Naive B cell (primary cell): Measurements from ENCODE around the gene NAE1. TPM values are rescaled to one million over a fixed set of nuclear protein-coding genes. Genes with fewer than 3 reads are reported as not detected.

Experiments used
- ATAC-seq, 2 donors: fragments of 150-1000 bp; cut with Tn5 transposase; 2 replicates each; pipeline ENCODE4 v1.10.0; 2021; ENCODE audit warnings: low read depth in 2 of 2, mild to moderate bottlenecking in 2 of 2, moderate library complexity in 2 of 2
- DNase-seq: peaks from one replicate; pipeline ENCODE4 v3.0.0; 2022
- H3K27ac Mint-ChIP-seq, 6 donors: one replicate each; pipeline ENCODE4 v1.8.0; 2020 to 2022; ENCODE audit warnings: mild to moderate bottlenecking in 6 of 6, mixed read lengths in 6 of 6, moderate library complexity in 5 of 6, inconsistent platforms in 2 of 6
- H3K27me3 Mint-ChIP-seq, 3 donors: one replicate each; pipeline ENCODE4 v1.8.0; 2021 to 2022; ENCODE audit warnings: mixed read lengths in 3 of 3, mild to moderate bottlenecking in 1 of 3
- H3K36me3 Mint-ChIP-seq, 2 donors: one replicate each; pipeline ENCODE4 v1.8.0; 2020 to 2022; ENCODE audit warnings: mixed read lengths in 2 of 2, inconsistent platforms in 1 of 2, mild to moderate bottlenecking in 1 of 2
- H3K4me1 Mint-ChIP-seq, 3 donors: one replicate each; pipeline ENCODE4 v1.8.0; 2020 to 2022; ENCODE audit warnings: mixed read lengths in 3 of 3, inconsistent platforms in 1 of 3, mild to moderate bottlenecking in 1 of 3, moderate library complexity in 1 of 3
- H3K4me3 Mint-ChIP-seq, 8 donors: one replicate each; pipeline ENCODE4 v1.8.0; 2020 to 2022; ENCODE audit warnings: mild to moderate bottlenecking in 8 of 8, mixed read lengths in 8 of 8, moderate library complexity in 8 of 8, inconsistent platforms in 2 of 8
- H3K9me3 Mint-ChIP-seq, 7 donors: one replicate each; pipeline ENCODE4 v1.8.0; 2020 to 2022; ENCODE audit warnings: mixed read lengths in 7 of 7, mild to moderate bottlenecking in 5 of 7, inconsistent platforms in 2 of 7, moderate library complexity in 1 of 7
- polyA plus RNA-seq, 6 donors: library from polyadenylated mRNA; unstranded; fragments of 300-500 nt; fragmentation: Illumina TruSeq; gene quantifications; one replicate each; pipeline ENCODE4 v1.2.3, GENCODE V29; 2021; ENCODE audit warnings: low read depth in 6 of 6

The NAE1 gene
- polyA plus RNA-seq, 6 donors from 2014 or later, result 46.7 to 87.4 (median 54.6) TPM

DNA sequence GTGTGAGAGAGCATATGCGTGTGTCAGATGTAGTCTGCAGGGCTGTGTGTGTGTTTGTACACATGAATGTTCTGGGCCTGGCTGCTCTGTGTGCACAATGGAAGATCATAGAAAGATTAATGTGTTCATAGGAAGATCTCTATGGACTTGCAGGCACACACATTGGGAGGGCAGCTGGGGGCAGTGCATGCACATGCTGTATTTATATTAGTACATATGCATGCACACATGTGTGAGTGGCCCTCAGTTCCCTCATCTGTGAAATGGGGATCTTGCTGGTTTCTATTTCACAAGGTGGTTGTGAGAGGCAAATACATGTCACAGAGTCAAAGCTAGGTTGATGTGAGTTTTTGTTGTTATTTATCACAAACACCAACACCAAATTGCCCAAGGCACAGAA lies 15.5 kb upstream of the NAE1 start:
- Mint-ChIP-seq H3K27me3 (peaks cover 27 to 66% (median 65%) of the 10 kb centered on the region in 3 donors), H3K9me3 (no peaks in the 10 kb centered on the region), H3K4me3 (peak overlapping the region in 3 of 8 donors; percentile 41 to 75 (median 64)), H3K36me3 (peaks cover 0 to 7% of the 10 kb centered on the region in 2 donors), H3K4me1 (peaks cover 11 to 19% (median 16%) of the 10 kb centered on the region in 3 donors), H3K27ac (no peak overlapping the region)
- no peak for ATAC-seq
- no peak for DNase-seq

DNA sequence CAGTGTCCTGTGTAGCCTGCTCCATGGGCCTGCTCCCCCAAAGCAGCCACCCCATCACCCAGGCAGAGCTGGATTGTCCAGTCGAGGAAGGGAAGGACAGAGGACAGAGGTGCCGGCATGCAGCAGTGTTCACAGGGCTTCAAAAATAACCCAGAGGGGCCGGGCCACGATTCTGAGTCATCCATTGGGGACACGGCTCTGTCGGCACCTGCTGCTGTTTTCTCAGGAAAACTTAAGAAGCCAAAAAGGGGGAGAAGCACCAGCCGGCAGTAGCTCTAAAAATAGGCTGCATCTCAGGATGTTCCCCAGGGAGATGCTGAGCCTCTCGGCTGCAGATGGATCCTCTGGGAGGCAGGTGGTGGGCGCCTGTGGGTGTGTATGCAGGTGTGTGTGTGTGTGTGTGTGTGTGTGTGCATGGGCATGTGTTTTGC lies 15.0 kb upstream of the NAE1 start:
- Mint-ChIP-seq H3K27ac (no peak overlapping the region), H3K36me3 (peaks cover 0 to 7% of the 10 kb centered on the region in 2 donors), H3K27me3 (peaks cover 27 to 62% (median 61%) of the 10 kb centered on the region in 3 donors), H3K9me3 (no peaks in the 10 kb centered on the region), H3K4me1 (peaks cover 9 to 19% (median 16%) of the 10 kb centered on the region in 3 donors), H3K4me3 (peak overlapping the region in 4 of 8 donors; percentile 44 to 86 (median 60))
- ATAC-seq (no peak), DNase-seq (no peak)

DNA sequence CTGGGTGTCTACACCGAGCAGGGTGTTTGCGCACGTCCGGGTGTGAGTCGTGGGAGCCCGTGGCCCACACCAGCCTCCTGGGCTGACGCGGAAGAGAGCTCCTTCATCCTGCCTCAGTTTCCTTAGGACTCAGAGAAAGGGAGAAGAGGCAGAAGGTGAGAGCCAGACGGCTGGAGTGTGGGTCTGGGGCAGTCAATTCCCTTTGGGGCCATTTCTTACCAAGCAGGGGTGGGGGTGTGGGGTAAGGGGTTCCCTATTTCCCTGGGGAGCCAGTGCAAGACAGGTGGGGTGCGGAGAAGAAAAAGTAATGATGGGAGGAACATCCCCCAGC lies 14.3 kb upstream of the NAE1 start:
- H3K27ac Mint-ChIP-seq, result no peak overlapping the region
- H3K4me3 Mint-ChIP-seq, result peak overlapping the region in 6 of 8 donors; percentile 49 to 86 (median 56)
- peaks cover 8 to 19% (median 16%) of the 10 kb centered on the region in 3 donors for H3K4me1 Mint-ChIP-seq
- DNase-seq (no peak), ATAC-seq (peak in 1 of 2 donors; percentile 16)
- peaks cover 0 to 7% of the 10 kb centered on the region in 2 donors for H3K36me3 Mint-ChIP-seq
- H3K27me3 Mint-ChIP-seq, result peaks cover 28 to 62% (median 57%) of the 10 kb centered on the region in 3 donors
- H3K9me3 Mint-ChIP-seq, result no peaks in the 10 kb centered on the region

DNA sequence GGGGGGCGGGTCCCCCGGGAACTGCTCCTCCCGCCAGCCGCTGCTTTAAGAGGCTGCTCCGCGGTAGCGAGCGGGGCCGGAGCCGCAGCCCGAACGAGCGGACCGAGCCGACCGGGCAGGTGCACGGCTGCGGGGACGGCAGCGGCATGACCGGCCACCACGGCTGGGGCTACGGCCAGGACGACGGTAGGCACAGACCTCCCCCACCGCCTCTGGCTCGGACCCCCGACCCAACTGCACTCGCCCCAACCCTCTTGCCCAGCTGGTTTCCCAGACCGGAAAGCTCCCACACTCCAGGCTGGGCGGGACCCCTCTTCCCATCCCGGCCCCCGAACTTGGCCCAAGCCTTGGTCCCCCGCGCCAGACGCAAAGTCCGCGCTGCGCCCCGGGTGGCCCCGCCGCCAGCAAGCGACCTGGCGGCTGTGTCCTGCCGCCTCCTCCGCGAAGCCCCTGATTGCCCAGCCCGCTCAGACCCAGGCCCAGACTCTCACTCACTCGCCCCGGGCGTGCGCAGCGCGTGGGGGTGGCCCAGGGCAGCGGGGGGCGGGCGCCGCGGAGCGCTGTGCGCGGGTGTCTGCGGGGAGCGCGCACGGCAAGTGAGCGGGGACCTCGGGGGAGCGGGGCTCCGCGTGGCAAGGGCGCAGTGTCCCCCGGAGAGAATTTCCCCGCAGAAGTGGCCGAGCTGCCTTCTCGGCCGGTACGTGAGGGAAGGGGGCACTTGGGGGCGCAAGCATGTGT lies 13.7 kb upstream of the NAE1 start, which contains the start of gene CA7:
TSS of gene CA7 (plus strand) at position 73 of the 738 bp plus-strand sequence. CDS start at position 147, 74 bp downstream.
- H3K4me3 Mint-ChIP-seq, result peak within 1 kb of the TSS in 7 of 8 donors; percentile 73 to 86 (median 80)
- DNase-seq, result no peak
- H3K36me3 Mint-ChIP-seq, result peaks cover 0 to 7% of the 10 kb centered on the region in 2 donors
- H3K9me3 Mint-ChIP-seq, result no peaks in the 10 kb centered on the region
- peak in 1 of 2 donors; percentile 52 for ATAC-seq
- peaks cover 8 to 19% (median 16%) of the 10 kb centered on the region in 3 donors for H3K4me1 Mint-ChIP-seq
- peak within 1 kb of the TSS in 1 of 6 donors; percentile 16 for H3K27ac Mint-ChIP-seq
- H3K27me3 Mint-ChIP-seq, result peaks cover 33 to 62% (median 57%) of the 10 kb centered on the region in 3 donors

DNA sequence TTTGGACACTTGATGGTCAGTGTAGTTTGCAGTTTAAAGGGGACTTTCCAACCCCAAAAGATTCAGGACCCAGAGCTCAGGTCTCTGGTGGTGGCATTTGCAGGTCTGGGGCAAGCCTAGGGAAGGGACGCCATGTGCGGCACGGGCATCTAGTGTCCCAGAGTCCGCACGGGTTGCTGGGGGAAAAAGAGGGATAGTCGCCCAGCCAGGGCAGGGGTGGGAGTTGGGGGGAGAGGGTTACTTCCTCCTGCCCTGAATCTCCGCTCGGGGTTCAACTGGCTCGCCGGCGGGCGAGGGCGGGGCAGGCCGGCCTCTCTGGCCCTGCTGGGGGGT lies 13.2 kb upstream of the NAE1 start:
- Mint-ChIP-seq H3K4me3 (peak overlapping the region in 6 of 8 donors; percentile 75 to 82 (median 80)), H3K27me3 (peaks cover 37 to 59% (median 57%) of the 10 kb centered on the region in 3 donors), H3K9me3 (no peaks in the 10 kb centered on the region), H3K27ac (no peak overlapping the region), H3K36me3 (peaks cover 0 to 7% of the 10 kb centered on the region in 2 donors), H3K4me1 (peaks cover 8 to 19% (median 16%) of the 10 kb centered on the region in 3 donors)
- no peak for ATAC-seq
- no peak for DNase-seq

DNA sequence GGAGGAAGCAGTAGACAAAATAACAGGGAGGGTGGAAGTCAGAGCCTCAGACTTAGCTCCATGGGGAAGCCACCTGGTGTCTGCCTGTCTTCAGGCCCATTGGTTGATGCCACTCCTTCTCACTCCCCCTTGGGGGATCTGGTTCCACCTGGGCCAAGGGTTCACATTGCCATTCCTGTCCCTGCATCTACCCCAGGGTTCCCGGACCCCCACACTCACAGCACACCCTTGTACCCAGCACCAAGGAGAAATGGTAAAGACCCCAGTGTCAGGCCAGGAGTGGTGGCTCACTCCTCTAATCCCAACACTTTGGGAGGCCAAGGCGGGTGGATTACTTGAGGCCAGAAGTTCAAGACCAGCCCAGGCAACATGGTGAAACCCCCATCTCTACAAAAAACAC lies 12.4 kb upstream of the NAE1 start:
- Mint-ChIP-seq H3K27me3 (peaks cover 37 to 59% (median 57%) of the 10 kb centered on the region in 3 donors), H3K36me3 (peaks cover 0 to 7% of the 10 kb centered on the region in 2 donors), H3K4me3 (peak overlapping the region in 5 of 8 donors; percentile 12 to 82 (median 66))

DNA sequence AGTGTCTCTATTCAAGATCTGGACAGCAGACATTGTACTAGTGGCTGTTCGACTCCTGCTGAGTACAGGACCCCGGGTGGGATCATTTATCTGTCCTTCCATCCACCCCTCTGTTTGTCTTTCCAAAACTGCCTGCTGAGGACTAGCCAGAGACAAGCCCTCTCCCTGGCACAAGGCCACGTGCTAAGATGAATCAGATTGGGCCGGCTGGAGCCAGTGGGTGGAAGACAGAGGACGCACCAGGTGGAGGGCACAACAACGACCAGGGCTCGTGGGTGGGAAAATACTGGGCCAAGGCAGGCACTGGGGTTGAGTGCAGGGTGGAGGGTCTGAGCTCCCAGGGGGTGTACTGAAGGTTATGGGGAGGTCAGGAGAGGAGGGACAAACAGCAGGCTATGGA lies 12.0 kb upstream of the NAE1 start:
- no peak overlapping the region for H3K27ac Mint-ChIP-seq
- no peak for ATAC-seq
- H3K9me3 Mint-ChIP-seq, result peaks cover 0 to 2% (median 0%) of the 10 kb centered on the region in 7 donors
- DNase-seq, result no peak
- H3K4me3 Mint-ChIP-seq, result peak overlapping the region in 1 of 8 donors; percentile 82
- H3K4me1 Mint-ChIP-seq, result peaks cover 8 to 19% (median 16%) of the 10 kb centered on the region in 3 donors
- H3K27me3 Mint-ChIP-seq, result peaks cover 37 to 57% (median 55%) of the 10 kb centered on the region in 3 donors
- peaks cover 0 to 7% of the 10 kb centered on the region in 2 donors for H3K36me3 Mint-ChIP-seq

More for the DNA sequence above, 12.4 kb upstream of the NAE1 start:
- Mint-ChIP-seq H3K9me3 (peaks cover 0 to 2% (median 0%) of the 10 kb centered on the region in 7 donors), H3K4me1 (peaks cover 8 to 19% (median 16%) of the 10 kb centered on the region in 3 donors), H3K27ac (no peak overlapping the region)
- DNase-seq (no peak), ATAC-seq (no peak)

DNA sequence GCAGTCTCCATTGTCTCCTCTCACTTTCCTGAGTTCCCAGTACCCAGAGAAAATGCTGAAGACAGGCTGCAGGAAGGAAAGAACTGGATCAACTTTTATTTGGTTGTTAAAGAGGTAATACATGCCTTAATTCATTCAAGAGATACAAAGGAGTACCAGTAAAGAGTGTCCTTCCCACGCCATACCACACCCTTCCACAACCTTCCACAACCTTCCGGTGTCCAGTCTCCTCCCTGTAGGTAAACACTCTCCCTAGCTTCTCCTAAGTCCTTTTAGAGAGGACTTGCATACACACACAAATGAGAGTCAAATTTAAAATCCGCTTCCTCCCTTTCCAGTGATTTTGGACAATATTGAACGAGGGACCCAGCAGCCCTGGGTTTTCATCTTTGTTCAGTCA lies 10.6 kb upstream of the NAE1 start:
- ATAC-seq, result no peak
- peaks cover 36 to 47% (median 42%) of the 10 kb centered on the region in 3 donors for H3K27me3 Mint-ChIP-seq
- peaks cover 0 to 3% (median 0%) of the 10 kb centered on the region in 7 donors for H3K9me3 Mint-ChIP-seq
- H3K4me3 Mint-ChIP-seq, result no peak overlapping the region
- H3K36me3 Mint-ChIP-seq, result peaks cover 0 to 7% of the 10 kb centered on the region in 2 donors
- no peak for DNase-seq
- H3K4me1 Mint-ChIP-seq, result peaks cover 8 to 19% (median 16%) of the 10 kb centered on the region in 3 donors
- no peak overlapping the region for H3K27ac Mint-ChIP-seq

DNA sequence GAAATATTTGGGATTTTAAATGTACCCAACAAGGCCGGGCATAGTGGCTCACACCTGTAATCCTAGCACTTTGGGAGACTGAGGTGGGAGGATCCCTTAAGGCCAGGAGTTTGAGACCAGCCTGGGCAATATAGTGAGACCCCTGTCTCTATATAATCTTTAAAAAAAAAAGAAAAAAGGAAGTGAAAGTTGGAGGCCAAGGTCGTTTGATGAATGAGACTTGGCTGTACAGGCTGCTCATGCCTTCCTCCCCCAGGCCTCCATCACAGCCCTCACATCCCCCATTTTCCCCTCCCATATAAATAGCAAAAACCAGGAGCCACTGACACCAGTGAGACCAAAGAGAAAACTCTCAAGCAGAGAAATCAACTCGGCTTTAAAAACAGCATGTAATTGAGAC lies 10.1 kb upstream of the NAE1 start:
- DNase-seq (no peak), ATAC-seq (peak in 1 of 2 donors; percentile 46)
- peaks cover 8 to 19% (median 16%) of the 10 kb centered on the region in 3 donors for H3K4me1 Mint-ChIP-seq
- peaks cover 0 to 7% of the 10 kb centered on the region in 2 donors for H3K36me3 Mint-ChIP-seq
- no peak overlapping the region for H3K4me3 Mint-ChIP-seq
- H3K27me3 Mint-ChIP-seq, result peaks cover 33 to 42% (median 37%) of the 10 kb centered on the region in 3 donors
- peaks cover 0 to 3% (median 0%) of the 10 kb centered on the region in 7 donors for H3K9me3 Mint-ChIP-seq
- H3K27ac Mint-ChIP-seq, result no peak overlapping the region

DNA sequence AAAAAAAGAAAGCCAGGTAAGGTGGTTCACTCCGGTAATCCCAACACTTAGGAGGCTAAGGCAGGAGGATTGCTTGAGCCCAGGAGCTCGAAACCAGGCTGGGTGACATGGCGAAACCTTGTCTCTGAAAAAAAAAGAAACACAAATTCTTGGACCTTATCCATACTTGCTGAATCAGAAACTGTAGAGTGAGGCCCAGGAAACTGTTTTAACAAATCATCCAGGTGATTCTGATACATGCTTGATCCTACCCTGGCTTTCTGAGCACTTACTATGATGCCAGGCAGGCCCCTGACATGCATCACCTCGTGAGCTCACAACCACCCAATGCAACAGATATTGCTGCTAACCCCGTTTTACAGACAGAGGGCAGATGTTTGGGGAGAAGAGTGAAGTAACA lies 4.0 kb upstream of the NAE1 start:
- Mint-ChIP-seq H3K4me3 (peak overlapping the region in 1 of 8 donors; percentile 63), H3K27ac (no peak overlapping the region), H3K36me3 (no peaks in the 10 kb centered on the region), H3K9me3 (peaks cover 0 to 3% (median 0%) of the 10 kb centered on the region in 7 donors), H3K4me1 (peaks cover 0 to 4% (median under 1%) of the 10 kb centered on the region in 3 donors), H3K27me3 (peaks cover 9 to 14% (median 13%) of the 10 kb centered on the region in 3 donors)
- ATAC-seq (no peak), DNase-seq (no peak)

DNA sequence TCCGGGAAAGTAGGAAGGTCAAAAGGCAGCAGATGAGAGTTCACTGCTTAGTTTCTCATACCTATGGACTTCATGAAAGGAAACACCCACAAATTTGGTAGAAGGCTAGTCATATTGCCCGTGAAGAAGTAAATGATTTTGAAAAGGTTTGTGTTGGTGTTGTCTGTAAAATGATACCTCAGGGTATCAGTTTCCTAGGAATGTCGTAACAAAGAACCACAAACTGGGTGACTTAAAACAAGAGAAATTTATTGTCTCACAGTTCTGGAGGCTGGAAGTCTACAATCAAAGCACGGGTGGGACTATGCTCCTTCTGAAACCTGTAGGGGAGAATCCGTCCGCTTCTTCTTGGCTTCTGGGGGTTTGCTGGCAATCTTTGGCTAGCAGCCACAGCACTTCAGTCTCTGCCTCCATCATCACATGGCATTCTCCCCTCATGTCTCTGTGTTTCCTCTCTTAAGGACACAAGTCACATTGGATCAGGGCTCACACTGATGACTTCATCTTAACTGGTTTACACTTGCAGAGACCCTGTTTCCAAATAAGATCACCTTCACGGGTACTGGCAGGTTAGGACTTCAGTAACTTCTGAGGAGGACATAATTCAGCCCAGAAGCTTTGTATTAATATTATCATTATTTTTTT lies 2.0 kb upstream of the NAE1 start:
- no peak for ATAC-seq
- peaks cover 0 to 8% (median 5%) of the 10 kb centered on the region in 3 donors for H3K27me3 Mint-ChIP-seq
- peaks cover 2 to 24% (median 20%) of the 10 kb centered on the region in 3 donors for H3K4me1 Mint-ChIP-seq
- H3K4me3 Mint-ChIP-seq, result peak overlapping the region in 1 of 8 donors; percentile 91
- H3K9me3 Mint-ChIP-seq, result peaks cover 0 to 1% (median 0%) of the 10 kb centered on the region in 7 donors
- H3K27ac Mint-ChIP-seq, result no peak overlapping the region
- no peaks in the 10 kb centered on the region for H3K36me3 Mint-ChIP-seq
- no peak for DNase-seq

DNA sequence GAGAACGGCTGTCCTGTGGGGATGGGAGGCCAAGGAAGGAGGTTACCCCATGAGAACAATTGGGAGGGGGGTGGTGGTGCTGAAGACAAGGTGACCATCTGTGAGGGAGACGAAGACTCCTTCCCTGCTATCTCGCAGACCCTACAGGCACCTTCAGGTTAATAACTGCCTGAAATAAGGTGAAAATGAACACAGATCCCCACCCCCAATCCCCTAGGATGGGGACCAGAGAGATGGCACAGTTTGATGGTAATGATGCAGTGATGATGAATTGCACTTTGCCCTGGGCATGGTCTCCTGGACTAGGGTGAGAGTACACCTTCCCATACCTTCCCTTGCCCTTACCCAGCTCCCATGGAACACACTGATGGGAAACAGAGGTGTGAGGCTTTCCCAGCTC lies 1.4 kb upstream of the NAE1 start:
- H3K27ac Mint-ChIP-seq, result peak overlapping the region in 1 of 6 donors; percentile 11
- DNase-seq (no peak), ATAC-seq (no peak)
- no peaks in the 10 kb centered on the region for H3K36me3 Mint-ChIP-seq
- no peaks in the 10 kb centered on the region for H3K9me3 Mint-ChIP-seq
- H3K4me1 Mint-ChIP-seq, result peaks cover 5 to 29% (median 22%) of the 10 kb centered on the region in 3 donors
- H3K27me3 Mint-ChIP-seq, result peaks cover 0 to 8% (median 5%) of the 10 kb centered on the region in 3 donors
- H3K4me3 Mint-ChIP-seq, result peak overlapping the region in 3 of 8 donors; percentile 2 to 91 (median 23)

DNA sequence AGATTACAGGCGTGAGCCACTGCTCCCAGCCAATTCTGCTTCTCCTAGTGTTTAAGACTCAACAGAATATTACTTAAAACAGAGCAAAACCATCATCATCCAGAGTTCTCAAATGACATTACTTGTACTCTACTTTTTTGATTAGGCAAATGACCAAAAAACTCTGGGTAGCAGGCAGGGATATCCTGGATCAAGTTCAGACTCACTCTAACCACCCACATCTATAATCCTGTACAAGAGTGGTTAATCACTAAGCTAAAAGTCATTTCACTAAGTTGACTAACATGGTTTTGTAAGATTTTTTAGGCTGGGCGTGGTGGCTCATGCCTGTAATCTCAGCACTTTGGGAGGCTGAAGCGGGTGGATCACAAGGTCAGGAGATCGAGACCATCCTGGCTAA lies 6.8 kb downstream of the NAE1 start:
- H3K4me1 Mint-ChIP-seq, result peaks cover 9 to 22% (median 17%) of the 10 kb centered on the region in 3 donors
- peak overlapping the region in 1 of 6 donors; percentile 60 for H3K27ac Mint-ChIP-seq
- no peaks in the 10 kb centered on the region for H3K27me3 Mint-ChIP-seq
- H3K9me3 Mint-ChIP-seq, result no peaks in the 10 kb centered on the region
- H3K36me3 Mint-ChIP-seq, result peaks cover 10 to 13% of the 10 kb centered on the region in 2 donors
- ATAC-seq (no peak), DNase-seq (no peak)
- H3K4me3 Mint-ChIP-seq, result no peak overlapping the region
